Esophagus mucosa (tissue), 1 donor: ENCODE data around the gene TIGD2. TPM values are rescaled to one million over a fixed set of nuclear protein-coding genes. Genes with fewer than 3 reads are reported as not detected.

Experiments used
- ATAC-seq: fragments of 200-7000 bp; cut with Tn5 transposase; one replicate; pipeline ENCODE4 v1.9.1; 2020
- total RNA-seq: library from RNA; stranded (reverse); gene quantifications from one replicate; pipeline ENCODE4 v1.2.4, GENCODE V29; 2023
- donor health status: DM: yes; HTN: yes; CAD: no.

The TIGD2 gene
- total RNA-seq, 1 donor from 2014 or later, result 3.6 TPM

DNA sequence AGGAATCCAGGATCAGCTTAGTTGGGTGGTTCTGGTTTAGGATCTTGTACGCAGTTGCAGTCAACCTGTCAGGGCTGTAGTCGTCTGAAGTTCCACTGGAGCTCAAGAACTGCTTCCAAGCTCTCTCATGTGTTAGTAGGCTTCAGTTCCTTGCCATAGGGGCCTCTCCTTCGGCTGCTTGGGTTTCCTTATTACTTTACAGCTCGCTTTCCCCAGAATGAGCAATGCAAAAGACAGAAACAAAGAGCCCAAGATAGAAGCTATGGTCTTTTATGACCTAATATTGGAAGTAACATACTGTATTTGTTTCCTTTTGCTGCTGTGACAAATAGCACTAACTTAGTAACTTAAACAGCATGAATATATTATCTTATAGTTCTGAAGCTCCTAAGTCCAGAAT lies 51.7 kb downstream of the TIGD2 start:
- no peak for ATAC-seq

- ATAC-seq, result no peak
These were observed 53.1 kb downstream of the TIGD2 start for GRCh38 chr4:89164400-89164799.

Other genes with a start within 250 kb of the TIGD2 start
- 5.7 TPM for gene FAM13A, start 54.3 kb upstream of the TIGD2 start, total RNA-seq
- gene GPRIN3, start 196.3 kb downstream of the TIGD2 start, total RNA-seq, result 0.36 TPM